ENCODE data around the gene LCLAT1. TPM values are rescaled to one million over a fixed set of nuclear protein-coding genes. Genes with fewer than 3 reads are reported as not detected.

The LCLAT1 gene
- total RNA-seq, 4 donors from 2014 or later: 47.3 to 68.7 (median 54.1) TPM

DNA sequence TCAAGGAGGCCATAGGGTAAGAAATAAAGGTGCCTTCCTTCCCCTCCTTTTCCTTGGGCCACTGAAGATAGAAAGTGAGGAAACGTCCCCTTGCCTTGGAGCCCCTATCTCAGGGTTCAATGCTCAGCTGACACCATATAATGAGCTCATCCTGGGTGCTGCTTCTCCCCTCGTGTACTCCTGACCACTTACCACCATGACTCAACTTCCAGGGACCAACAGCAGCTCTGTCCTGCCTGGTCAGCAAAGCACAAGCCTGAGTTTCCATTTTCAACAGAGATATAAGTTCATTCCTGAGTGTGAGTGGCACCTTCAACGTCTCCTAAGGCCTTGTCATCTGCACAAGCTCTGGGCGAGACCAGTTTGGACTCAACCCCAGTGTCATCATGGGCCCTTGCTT, 209.0 kb downstream of the LCLAT1 start:
- 67 to 69% methylated on average over 4 of the region's 4 CpGs for WGBS, 2 donors
- intact Hi-C loops (cut with DNase I): no loop called here

DNA sequence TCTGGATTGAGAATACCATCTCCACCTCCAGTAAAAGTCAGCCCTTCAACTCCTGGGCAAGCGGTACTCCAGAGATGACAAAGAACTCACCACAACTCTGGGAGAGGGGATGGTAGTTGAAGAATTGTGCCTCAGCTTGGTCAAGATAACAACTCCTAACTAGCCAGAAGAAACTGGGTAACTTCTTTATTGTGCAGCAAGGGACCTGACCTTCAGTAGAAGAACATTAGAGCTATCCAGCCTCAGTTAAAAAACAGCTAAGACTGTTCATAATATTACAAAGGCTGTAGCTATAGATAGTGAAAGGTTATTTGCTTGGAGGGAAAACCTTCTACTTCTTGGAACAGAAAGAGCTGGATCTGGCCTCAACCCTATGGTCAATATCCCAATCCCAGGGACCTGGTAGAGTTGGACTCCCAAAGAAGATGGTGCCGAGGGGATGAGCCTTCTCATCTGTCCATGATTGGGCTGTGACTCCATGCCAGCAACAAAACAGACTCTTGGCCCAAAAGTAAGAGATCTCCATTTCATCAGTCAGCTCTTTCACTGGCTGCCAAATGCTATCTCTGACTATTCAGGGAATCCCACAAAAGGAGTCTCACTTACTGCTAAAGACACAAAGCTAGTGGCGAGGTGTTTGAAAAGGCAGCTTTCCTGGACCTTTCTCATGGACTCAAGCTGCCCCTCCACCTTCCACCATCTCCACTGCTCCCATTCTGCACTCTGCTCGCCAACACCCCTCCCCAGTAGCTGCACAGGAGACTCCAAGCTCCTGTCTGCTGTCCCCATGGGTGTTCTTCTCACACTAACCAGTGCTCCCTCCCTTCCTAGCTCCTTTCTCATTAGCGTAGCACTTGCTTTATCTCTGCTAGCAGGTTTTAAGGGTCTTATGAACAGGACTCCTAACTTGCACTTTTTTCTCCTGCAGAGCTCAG, 214.4 kb downstream of the LCLAT1 start:
- intact Hi-C loops (cut with DNase I): no loop called here

More for the DNA sequence above, 209.0 kb downstream of the LCLAT1 start:
- DNase-seq: no peak
- Histone ChIP-seq H3K9me3 (no peaks in the 10 kb centered on the region), H3K36me3 (no peaks in the 10 kb centered on the region), H3K4me3 (replicated peaks in 1 of 3) (no peak overlapping the region), H3K4me1 (no peaks in the 10 kb centered on the region), H3K27me3 (no peaks in the 10 kb centered on the region), H3K27ac (no peak overlapping the region)
- TF ChIP-seq, protein P1, sequence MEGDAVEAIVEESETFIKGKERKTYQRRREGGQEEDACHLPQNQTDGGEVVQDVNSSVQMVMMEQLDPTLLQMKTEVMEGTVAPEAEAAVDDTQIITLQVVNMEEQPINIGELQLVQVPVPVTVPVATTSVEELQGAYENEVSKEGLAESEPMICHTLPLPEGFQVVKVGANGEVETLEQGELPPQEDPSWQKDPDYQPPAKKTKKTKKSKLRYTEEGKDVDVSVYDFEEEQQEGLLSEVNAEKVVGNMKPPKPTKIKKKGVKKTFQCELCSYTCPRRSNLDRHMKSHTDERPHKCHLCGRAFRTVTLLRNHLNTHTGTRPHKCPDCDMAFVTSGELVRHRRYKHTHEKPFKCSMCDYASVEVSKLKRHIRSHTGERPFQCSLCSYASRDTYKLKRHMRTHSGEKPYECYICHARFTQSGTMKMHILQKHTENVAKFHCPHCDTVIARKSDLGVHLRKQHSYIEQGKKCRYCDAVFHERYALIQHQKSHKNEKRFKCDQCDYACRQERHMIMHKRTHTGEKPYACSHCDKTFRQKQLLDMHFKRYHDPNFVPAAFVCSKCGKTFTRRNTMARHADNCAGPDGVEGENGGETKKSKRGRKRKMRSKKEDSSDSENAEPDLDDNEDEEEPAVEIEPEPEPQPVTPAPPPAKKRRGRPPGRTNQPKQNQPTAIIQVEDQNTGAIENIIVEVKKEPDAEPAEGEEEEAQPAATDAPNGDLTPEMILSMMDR (IDR thresholded peaks at IDR 0.05): no peak
- no peak for TF ChIP-seq POLR2A (IDR thresholded peaks at IDR 0.05)

DNA sequence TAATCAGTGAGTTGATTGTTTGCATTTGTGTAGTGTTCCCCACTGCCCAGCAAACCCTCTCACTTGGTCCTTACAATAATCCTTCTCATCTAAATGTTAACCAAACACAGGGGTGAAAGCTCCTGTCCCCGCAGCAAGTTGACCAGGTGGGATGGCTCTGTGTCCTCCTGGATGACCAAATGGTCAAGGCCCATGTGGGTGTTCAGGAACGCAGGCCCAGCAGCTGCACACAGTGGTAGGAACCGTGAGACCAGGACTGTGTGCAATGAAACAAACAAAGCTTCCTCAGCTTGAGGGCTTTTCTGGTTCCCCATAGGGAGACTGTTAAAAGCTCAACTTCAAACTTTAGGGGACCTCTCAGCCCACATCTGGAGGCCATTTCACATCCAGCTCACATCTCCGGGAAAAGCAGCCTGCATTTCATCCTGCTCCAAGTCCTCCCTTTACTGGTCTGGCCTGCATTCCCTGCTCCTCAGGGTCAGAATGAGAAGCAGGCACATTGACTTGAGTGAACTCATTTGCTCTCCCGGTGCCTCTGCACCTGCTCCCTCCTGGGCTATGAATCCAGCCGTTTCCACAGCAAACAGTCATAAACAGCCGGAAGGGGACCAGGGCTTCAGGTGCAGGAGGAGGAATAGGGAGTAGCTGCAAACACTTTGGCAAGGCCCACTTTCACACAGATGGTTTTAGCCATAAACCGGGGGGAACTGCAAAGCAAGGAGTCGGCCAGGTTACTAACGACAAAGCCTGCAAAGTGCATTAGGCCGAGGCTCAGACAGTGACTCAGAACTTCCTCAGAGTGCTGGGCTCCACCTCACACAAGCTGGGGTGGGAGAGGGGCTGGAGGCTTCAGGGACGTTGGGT, 215.5 kb downstream of the LCLAT1 start:
- H3K36me3 ChIP-seq: no peaks in the 10 kb centered on the region
- TF ChIP-seq, protein P1 (IDR thresholded peaks at IDR 0.05): no peak
- TF ChIP-seq POLR2A (IDR thresholded peaks at IDR 0.05): no peak
- no peaks in the 10 kb centered on the region for H3K9me3 ChIP-seq
- no peaks in the 10 kb centered on the region for H3K4me1 ChIP-seq
- no peak overlapping the region for H3K27ac ChIP-seq
- H3K27me3 ChIP-seq: no peaks in the 10 kb centered on the region
- WGBS, 2 donors: 71 to 90% methylated on average over 12 of the region's 12 CpGs
- no peak overlapping the region for H3K4me3 ChIP-seq (replicated peaks in 1 of 3)
- DNase-seq: no peak
- intact Hi-C loops (cut with DNase I): no loop called here

More for the DNA sequence above, 214.4 kb downstream of the LCLAT1 start:
- Histone ChIP-seq H3K27ac (no peak overlapping the region), H3K4me1 (no peaks in the 10 kb centered on the region), H3K27me3 (no peaks in the 10 kb centered on the region), H3K4me3 (replicated peaks in 1 of 3) (no peak overlapping the region), H3K9me3 (no peaks in the 10 kb centered on the region), H3K36me3 (no peaks in the 10 kb centered on the region)
- 83 to 92% methylated on average over 5 of the region's 5 CpGs for WGBS, 2 donors
- DNase-seq: no peak
- no peak for TF ChIP-seq POLR2A (IDR thresholded peaks at IDR 0.05)
- TF ChIP-seq, protein P1 (IDR thresholded peaks at IDR 0.05): no peak

DNA sequence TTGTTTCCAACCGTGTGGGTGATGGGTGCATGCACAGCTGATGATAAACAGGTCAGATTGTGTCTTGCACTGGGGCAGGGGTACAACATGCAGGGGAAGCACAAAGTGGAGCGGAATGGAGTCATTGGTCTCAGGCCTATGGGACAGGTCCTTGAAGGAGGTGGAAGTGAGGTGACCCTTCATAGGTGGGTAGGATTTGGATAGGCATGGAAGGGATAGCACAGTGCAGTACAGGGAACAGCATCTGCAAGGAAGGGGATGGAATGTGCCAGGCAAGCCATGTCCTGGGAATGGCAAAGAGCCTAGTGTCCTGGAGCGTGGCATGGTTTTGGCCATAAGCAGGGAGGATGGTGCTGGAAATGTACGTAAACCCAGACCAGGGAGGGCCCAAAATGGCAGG, 216.3 kb downstream of the LCLAT1 start:
- WGBS, 2 donors: 95 to 96% methylated on average over 4 of the region's 4 CpGs
- Histone ChIP-seq H3K27me3 (no peaks in the 10 kb centered on the region), H3K4me3 (replicated peaks in 1 of 3) (no peak overlapping the region), H3K9me3 (no peaks in the 10 kb centered on the region), H3K4me1 (no peaks in the 10 kb centered on the region), H3K36me3 (no peaks in the 10 kb centered on the region), H3K27ac (no peak overlapping the region)
- no peak for TF ChIP-seq POLR2A (IDR thresholded peaks at IDR 0.05)
- TF ChIP-seq, protein P1 (IDR thresholded peaks at IDR 0.05): no peak
- DNase-seq: no peak
- intact Hi-C loops (cut with DNase I): no loop called here

Measured in thyroid gland (tissue), 4 donors.